H1 (cell line): ENCODE measurements around the gene PANX1. TPM values are rescaled to one million over a fixed set of nuclear protein-coding genes. Genes with fewer than 3 reads are reported as not detected.
A peak's percentile ranks its signal among the peaks of the same experiment; 100 is the strongest.

Source experiments
- CTCF ChIA-PET: fragments of 300-600 bp; sonication (Branson Sonifier 250); formaldehyde crosslinking; loops from one replicate; lab custom pipeline; 2021; ENCODE audit not compliant: partially characterized antibody; lab: Charles Lee
- POLR2A ChIA-PET: fragments of 300-600 bp; sonication (Branson Sonifier 250); formaldehyde crosslinking; loops from one replicate; lab custom pipeline; 2021; ENCODE audit warnings: inconsistent platforms; ENCODE audit not compliant: partially characterized antibody; lab: Charles Lee
- DNase-seq, 2 experiments: peaks; one replicate each; pipeline versions ENCODE4 v3.0.0 to v3.0.0-alpha.2; 2010 to 2022; ENCODE audit warnings: low spot score in 2 of 2, low read depth in 1 of 2, mixed read lengths in 1 of 2
- FAIRE-seq: peaks from 2 replicates; lab custom pipeline; 2011; peaks lifted over from hg19 to GRCh38; lab: Jason Lieb, UNC
- H2AFZ ChIP-seq: 2 replicates; pipeline ENCODE4 v1.8.1; 2012; ENCODE audit warnings: low read length, inconsistent platforms
- H2AK5ac ChIP-seq: 2 replicates; pipeline ENCODE4 v1.6.1; 2013; ENCODE audit warnings: low read depth, low read length
- H2BK120ac ChIP-seq: replicated peaks from 2 replicates; pipeline ENCODE3; 2013; ENCODE audit warnings: low read depth, low read length, inconsistent platforms
- H2BK12ac ChIP-seq: 2 replicates; pipeline ENCODE4 v1.6.1; 2013; ENCODE audit warnings: low read depth, low read length
- H2BK15ac ChIP-seq: 2 replicates; pipeline ENCODE4 v1.6.1; 2013; ENCODE audit warnings: low read length
- H2BK20ac ChIP-seq: 2 replicates; pipeline ENCODE4 v1.6.1; 2013; ENCODE audit warnings: low read length
- H2BK5ac ChIP-seq: 2 replicates; pipeline ENCODE4 v1.6.1; 2013; ENCODE audit warnings: low read depth, low read length
- H3K14ac ChIP-seq: 2 replicates; pipeline ENCODE4 v1.6.1; 2013; ENCODE audit warnings: inconsistent platforms; ENCODE audit not compliant: insufficient read length
- H3K18ac ChIP-seq: 2 replicates; pipeline ENCODE4 v1.6.1; 2013; ENCODE audit warnings: low read length; ENCODE audit errors: extremely low read depth
- H3K23ac ChIP-seq: 2 replicates; pipeline ENCODE4 v1.6.1; 2013; ENCODE audit warnings: inconsistent platforms; ENCODE audit not compliant: insufficient read length
- H3K23me2 ChIP-seq: 2 replicates; pipeline ENCODE4 v1.6.1; 2013; ENCODE audit warnings: low read depth, low read length
- H3K27ac ChIP-seq: 2 replicates; pipeline ENCODE4 v1.6.1; 2011; ENCODE audit warnings: low read depth, low read length, inconsistent platforms
- H3K27me3 ChIP-seq, 4 experiments: replicated peaks in 1 of 4; 1 replicate in 1 of 4; 2 replicates in 3 of 4; pipeline versions ENCODE4 v1.6.1 to v1.8.1; 2011 to 2013; ENCODE audit warnings: low read length in 3 of 4, mild to moderate bottlenecking in 3 of 4, inconsistent platforms in 2 of 4, mixed read lengths in 2 of 4, moderate library complexity in 1 of 4; ENCODE audit not compliant: control insufficient read depth in 3 of 4, insufficient read depth in 3 of 4; ENCODE audit errors: extremely low read depth in 1 of 4
- H3K36me3 ChIP-seq, 4 experiments: 2 replicates each; pipeline versions ENCODE4 v1.6.1 to v1.8.1; 2011 to 2013; ENCODE audit warnings: mild to moderate bottlenecking in 4 of 4, low read length in 3 of 4, moderate library complexity in 2 of 4, control low read depth in 1 of 4, inconsistent platforms in 1 of 4; ENCODE audit not compliant: insufficient read depth in 4 of 4, control insufficient read depth in 2 of 4
- H3K4ac ChIP-seq: replicated peaks from 2 replicates; pipeline ENCODE3; 2013; ENCODE audit warnings: low read length, low read depth, mixed read lengths, inconsistent platforms; ENCODE audit not compliant: insufficient read length
- H3K4me1 ChIP-seq, 4 experiments: replicated peaks in 1 of 4; 1 replicate in 1 of 4; 2 replicates in 3 of 4; pipeline versions ENCODE4 v1.6.1 to v1.8.1; 2011 to 2013; ENCODE audit warnings: low read length in 3 of 4, inconsistent platforms in 2 of 4, mixed read lengths in 1 of 4; ENCODE audit not compliant: insufficient read depth in 4 of 4, control insufficient read depth in 3 of 4
- H3K4me2 ChIP-seq, 2 experiments: 2 replicates each; pipeline versions ENCODE4 v1.6.1 to v1.8.1; 2011 to 2013; ENCODE audit warnings: low read depth in 2 of 2, low read length in 2 of 2, control low read depth in 1 of 2, inconsistent platforms in 1 of 2, mild to moderate bottlenecking in 1 of 2; ENCODE audit not compliant: insufficient read depth in 1 of 2
- H3K4me3 ChIP-seq, 4 experiments: fragments of 200-600, 300-600 bp in 1 of 4; sonication (generic), shearing (Covaris generic), sonication (Bioruptor Twin) in 1 of 4; 2 replicates each; pipeline versions ENCODE4 v1.5.1 to v1.8.1; 2011 to 2016; ENCODE audit warnings: low read length in 4 of 4, low read depth in 3 of 4, control low read depth in 2 of 4, inconsistent platforms in 2 of 4, mild to moderate bottlenecking in 2 of 4, mixed read lengths in 1 of 4, moderate library complexity in 1 of 4; ENCODE audit not compliant: insufficient read depth in 2 of 4; ENCODE audit errors: extremely low read depth in 1 of 4
- H3K56ac ChIP-seq: replicated peaks from 2 replicates; pipeline ENCODE3; 2013; ENCODE audit warnings: low read depth, mild to moderate bottlenecking, mixed read lengths, low read length, inconsistent platforms; ENCODE audit not compliant: insufficient read length
- H3K79me1 ChIP-seq: 2 replicates; pipeline ENCODE4 v1.6.1; 2013; ENCODE audit warnings: low read depth, low read length, control low read depth
- H3K79me2 ChIP-seq, 2 experiments: 2 replicates each; pipeline versions ENCODE4 v1.6.1 to v1.8.1; 2012 to 2013; ENCODE audit warnings: low read length in 2 of 2, mild to moderate bottlenecking in 2 of 2, inconsistent platforms in 1 of 2; ENCODE audit not compliant: insufficient read depth in 2 of 2, control insufficient read depth in 1 of 2
- H3K9ac ChIP-seq, 4 experiments: replicated peaks in 1 of 4; 1 replicate in 1 of 4; 2 replicates in 3 of 4; pipeline versions ENCODE4 v1.6.1 to v1.8.1; 2011 to 2013; ENCODE audit warnings: low read depth in 3 of 4, low read length in 3 of 4, control low read depth in 2 of 4, mild to moderate bottlenecking in 2 of 4, moderate library complexity in 2 of 4, inconsistent platforms in 1 of 4; ENCODE audit errors: extremely low read depth in 1 of 4
- H3K9me3 ChIP-seq, 2 experiments: 2 replicates each; pipeline versions ENCODE4 v1.6.1 to v1.8.1; 2012 to 2013; ENCODE audit warnings: mild to moderate bottlenecking in 2 of 2, moderate library complexity in 2 of 2, control low read depth in 1 of 2, inconsistent platforms in 1 of 2, low read depth in 1 of 2, low read length in 1 of 2, mixed read lengths in 1 of 2; ENCODE audit not compliant: insufficient read depth in 2 of 2
- H4K20me1 ChIP-seq, 2 experiments: replicated peaks in 1 of 2; 2 replicates each; pipeline versions ENCODE3 to v1.8.1; 2011 to 2013; ENCODE audit warnings: inconsistent platforms in 2 of 2, low read length in 2 of 2, mild to moderate bottlenecking in 1 of 2; ENCODE audit not compliant: insufficient read depth in 2 of 2, control insufficient read depth in 1 of 2
- H4K5ac ChIP-seq: 2 replicates; pipeline ENCODE4 v1.6.1; 2013; ENCODE audit warnings: low read length, low read depth, mixed read lengths, inconsistent platforms; ENCODE audit not compliant: insufficient read length
- H4K8ac ChIP-seq: 2 replicates; pipeline ENCODE4 v1.8.0; 2013; ENCODE audit warnings: mild to moderate bottlenecking, moderate library complexity, low read length, inconsistent platforms; ENCODE audit not compliant: insufficient read depth; ENCODE audit errors: extremely low read depth
- H4K91ac ChIP-seq: replicated peaks from 2 replicates; pipeline ENCODE3; 2013; ENCODE audit warnings: low read length, mixed read lengths, inconsistent platforms; ENCODE audit not compliant: insufficient read length
- ASH2L ChIP-seq: fragments of 200-600, 300-600 bp; sonication (generic); IDR thresholded peaks from one replicate; pipeline ENCODE4 v1.7.1; 2017; ENCODE audit warnings: low read length
- TEAD4 ChIP-seq: IDR thresholded peaks from 2 replicates; pipeline ENCODE4 v1.6.1; 2012; ENCODE audit warnings: low read depth, low read length, inconsistent platforms, mixed read lengths
- WGBS, 2 experiments: shearing (Covaris generic) in 1 of 2; methylation state at CpG; one replicate each; pipeline versions ENCODE4 v1.1.6 to v1.1.7; 2013 to 2015; ENCODE audit warnings: low lambda C conversion rate in 2 of 2, mixed read lengths in 2 of 2, inconsistent platforms in 1 of 2, low coverage in 1 of 2, missing lambda C conversion rate in 1 of 2; ENCODE audit not compliant: insufficient replicate concordance in 2 of 2, insufficient coverage in 1 of 2, insufficient read length in 1 of 2; ENCODE audit errors: extremely low coverage in 1 of 2, missing lambda C conversion rate in 1 of 2; 5-methylcytosine and 5-hydroxymethylcytosine counted together
- polyA plus RNA-seq, 7 experiments: library from polyadenylated mRNA; depleted of rRNA in 3 of 7; stranded (reverse) in 5 of 7; unstranded in 2 of 7; fragments of >200 nt in 5 of 7; fragments of 200-250 nt in 2 of 7; gene quantifications; 1 replicate in 5 of 7; 2 replicates in 1 of 7; 4 replicates in 1 of 7; pipeline versions ENCODE4 v1.2.1 to v1.2.3, GENCODE V29; 2011 to 2013; ENCODE audit warnings: missing spikeins in 2 of 7, mixed read lengths in 2 of 7
- total RNA-seq: library from RNA; stranded (reverse); fragmentation: NEBNext Ultra II Directional; extraction: Animal tissue kit (Norgen Biotek cat#: 25700); gene quantifications from 2 replicates; pipeline ENCODE4 v1.2.1, GENCODE V29; 2021

Gene PANX1
- total and polyA plus RNA-seq, 2 of the 8 experiments (the other 6 are each of a cell fraction or from before 2014, with no cell fraction given), result 15.9 to 35.2 TPM

DNA sequence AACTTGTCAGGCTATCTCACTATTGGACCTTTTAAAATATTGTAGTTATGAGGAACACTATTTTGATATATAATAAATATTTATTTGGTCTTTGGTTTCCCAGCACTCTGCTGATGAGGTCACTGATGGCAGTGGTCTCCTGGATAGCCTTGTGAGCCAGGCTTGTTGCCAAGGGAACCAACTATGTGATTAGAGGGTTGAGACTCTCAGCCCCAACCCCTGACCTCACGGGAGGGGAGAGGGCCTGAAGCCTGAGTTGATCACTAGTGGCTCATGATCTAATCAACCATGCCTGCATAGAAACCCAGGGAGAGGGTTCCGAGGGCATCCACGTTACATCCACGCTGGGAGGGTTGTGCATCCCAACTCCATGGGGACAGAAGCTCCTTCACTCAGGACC, 10.8 kb downstream of the PANX1 start:
- Histone ChIP-seq H3K27ac (no peak overlapping the region), H3K4me2 (peak overlapping the region in 1 of 2 experiments; percentile 41; a peak in 1 of 4 replicates), H3K79me2 (peaks cover 45 to 98% of the 10 kb centered on the region in 2 experiments)

More for the DNA sequence above, 10.8 kb downstream of the PANX1 start:
- Histone ChIP-seq H3K27me3 (no peaks in the 10 kb centered on the region), H2AFZ (no peak overlapping the region), H3K79me1 (peaks cover 15% of the 10 kb centered on the region), H3K56ac (no peak overlapping the region), H2AK5ac (no peak overlapping the region), H3K4me3 (no peak overlapping the region), H3K9me3 (no peaks in the 10 kb centered on the region), H2BK120ac (no peak overlapping the region), H3K14ac (no peak overlapping the region), H4K91ac (no peak overlapping the region), H2BK20ac (no peak overlapping the region), H2BK15ac (no peak overlapping the region), H3K4ac (no peak overlapping the region), H3K23me2 (no peaks in the 10 kb centered on the region), H2BK5ac (no peak overlapping the region), H4K5ac (no peak overlapping the region), H4K20me1 (peaks cover 35 to 37% of the 10 kb centered on the region in 2 experiments), H3K4me1 (peaks cover 2 to 23% (median 19%) of the 10 kb centered on the region in 4 experiments), H3K9ac (no peak overlapping the region), H2BK12ac (no peak overlapping the region), H4K8ac (no peak overlapping the region), H3K23ac (no peak overlapping the region), H3K36me3 (peaks cover 0 to 4% (median 0%) of the 10 kb centered on the region in 4 experiments; a peak in 1 of 8 replicates), H3K18ac (no peak overlapping the region)
- peak; percentile 31; the same call in 1 of the 2 replicates for TF ChIP-seq TEAD4
- TF ChIP-seq ASH2L, result no peak
- FAIRE-seq (no peak), DNase-seq (no peak)
- WGBS, 2 experiments, result 82% methylated on average over 4 of the region's 4 CpGs; no CpG with 5 or more reads in 1 of the 2 experiments
- ChIA-PET CTCF (no interaction called here), POLR2A (interaction anchor here (1.9 kb wide), 1 partner anchor 10 kb away, joined by 10 read pairs; the partner anchor contains the start of gene PANX1)
